IMR-90 (cell line): Measurements from ENCODE around the gene HDGFL2. TPM values are rescaled to one million over a fixed set of nuclear protein-coding genes. Genes with fewer than 3 reads are reported as not detected.

Experiments used
- ATAC-seq: fragments of 200-7000 bp; cut with Tn5 transposase; 2 replicates; pipeline ENCODE4 v1.9.1; 2020; ENCODE audit warnings: low read depth, mild to moderate bottlenecking, moderate library complexity
- BruUV-seq: library from RNA; stranded (reverse); fragments of 400-500 nt; replicated peaks from 2 replicates; lab custom pipeline; 2021; lab: Mats Ljungman, UMichigan
- CTCF ChIA-PET: fragments of 300-600 bp; formaldehyde crosslinking; extraction: SDS; loops from one replicate; lab custom pipeline; 2021; ENCODE audit warnings: antibody characterized with exemption; lab: Yijun Ruan, JAX
- POLR2A ChIA-PET: fragments of 300-600 bp; sonication (Branson Sonifier 250); formaldehyde crosslinking; loops from one replicate; lab custom pipeline; 2022; ENCODE audit warnings: antibody characterized with exemption; ENCODE audit not compliant: unreplicated experiment; lab: Charles Lee
- DNase-seq: peaks from one replicate; pipeline ENCODE4 v3.0.0; 2013
- H2AFZ ChIP-seq: replicated peaks from 2 replicates; pipeline ENCODE3; 2013; ENCODE audit warnings: low read length, mild to moderate bottlenecking; ENCODE audit not compliant: poor library complexity
- H2AK5ac ChIP-seq: 2 replicates; pipeline ENCODE4 v1.6.1; 2013; ENCODE audit warnings: low read depth, low read length, inconsistent platforms
- H2AK9ac ChIP-seq: replicated peaks from 2 replicates; pipeline ENCODE3; 2013; ENCODE audit warnings: mild to moderate bottlenecking, low read depth, low read length, moderate library complexity; ENCODE audit not compliant: poor library complexity
- H2BK120ac ChIP-seq: 2 replicates; pipeline ENCODE4 v1.6.1; 2013; ENCODE audit warnings: low read depth, low read length, inconsistent platforms
- H2BK15ac ChIP-seq: 3 replicates; pipeline ENCODE4 v1.6.1; 2013; ENCODE audit warnings: low read depth, low read length, inconsistent platforms
- H2BK20ac ChIP-seq: 2 replicates; pipeline ENCODE4 v1.6.1; 2013; ENCODE audit warnings: low read depth, mild to moderate bottlenecking, inconsistent platforms, low read length, moderate library complexity
- H2BK5ac ChIP-seq: 2 replicates; pipeline ENCODE4 v1.6.1; 2013; ENCODE audit warnings: mild to moderate bottlenecking, low read depth, low read length, inconsistent platforms; ENCODE audit not compliant: poor library complexity, severe bottlenecking
- H3K14ac ChIP-seq: replicated peaks from 2 replicates; pipeline ENCODE4 v1.6.1; 2013; ENCODE audit warnings: low read depth, low read length, inconsistent platforms
- H3K18ac ChIP-seq: 2 replicates; pipeline ENCODE4 v1.6.1; 2013; ENCODE audit warnings: low read depth, low read length, control low read depth
- H3K23ac ChIP-seq: 2 replicates; pipeline ENCODE4 v1.6.1; 2013; ENCODE audit warnings: low read depth, low read length, inconsistent platforms
- H3K27ac ChIP-seq: 2 replicates; pipeline ENCODE4 v1.5.1; 2013; ENCODE audit warnings: mild to moderate bottlenecking, control low read depth, low read length; ENCODE audit not compliant: insufficient read depth
- H3K27me3 ChIP-seq: 2 replicates; pipeline ENCODE4 v1.6.1; 2013; ENCODE audit warnings: low read length; ENCODE audit not compliant: control insufficient read depth, insufficient read depth
- H3K36me3 ChIP-seq: 2 replicates; pipeline ENCODE4 v1.6.1; 2013; ENCODE audit warnings: low read length, mixed read lengths; ENCODE audit not compliant: control insufficient read depth, insufficient read depth
- H3K4ac ChIP-seq: 2 replicates; pipeline ENCODE4 v1.6.1; 2013; ENCODE audit warnings: low read depth, low read length, inconsistent platforms
- H3K4me1 ChIP-seq: 2 replicates; pipeline ENCODE4 v1.6.1; 2013; ENCODE audit warnings: low read length, mixed read lengths; ENCODE audit not compliant: control insufficient read depth, insufficient read depth
- H3K4me2 ChIP-seq: 2 replicates; pipeline ENCODE4 v1.6.1; 2013; ENCODE audit warnings: low read depth, mild to moderate bottlenecking, control low read depth, low read length, moderate library complexity
- H3K4me3 ChIP-seq: 2 replicates; pipeline ENCODE4 v1.5.1; 2013; ENCODE audit warnings: low read depth, mild to moderate bottlenecking, control low read depth, low read length, moderate library complexity; ENCODE audit not compliant: insufficient read depth
- H3K56ac ChIP-seq: 2 replicates; pipeline ENCODE4 v1.6.1; 2013; ENCODE audit warnings: low read length, inconsistent platforms; ENCODE audit not compliant: insufficient read depth; ENCODE audit errors: extremely low read depth
- H3K79me1 ChIP-seq, 2 experiments: 2 replicates each; pipeline ENCODE4 v1.6.1; 2013; ENCODE audit warnings: low read length in 2 of 2, inconsistent platforms in 1 of 2, low read depth in 1 of 2
- H3K9ac ChIP-seq: 2 replicates; pipeline ENCODE4 v1.6.1; 2013; ENCODE audit warnings: low read depth, low read length, control low read depth
- H3K9me1 ChIP-seq: 2 replicates; pipeline ENCODE4 v1.6.1; 2013; ENCODE audit warnings: low read length, inconsistent platforms; ENCODE audit not compliant: insufficient read depth
- H3K9me3 ChIP-seq: 2 replicates; pipeline ENCODE4 v1.6.1; 2013; ENCODE audit warnings: low read length; ENCODE audit not compliant: control insufficient read depth, insufficient read depth
- H4K20me1 ChIP-seq: 2 replicates; pipeline ENCODE4 v1.6.1; 2013; ENCODE audit warnings: low read length, inconsistent platforms; ENCODE audit not compliant: insufficient read depth
- H4K5ac ChIP-seq: 2 replicates; pipeline ENCODE4 v1.6.1; 2013; ENCODE audit warnings: mild to moderate bottlenecking, low read depth, low read length, control low read depth
- H4K8ac ChIP-seq, 2 experiments: 2 replicates each; pipeline ENCODE4 v1.6.1; 2013; ENCODE audit warnings: low read depth in 2 of 2, low read length in 2 of 2, control low read depth in 1 of 2, inconsistent platforms in 1 of 2
- H4K91ac ChIP-seq: 2 replicates; pipeline ENCODE4 v1.6.1; 2013; ENCODE audit warnings: low read depth, low read length, inconsistent platforms; ENCODE audit not compliant: insufficient read depth
- BHLHE40 ChIP-seq: fragments of 150-350 bp; IDR thresholded peaks from 2 replicates; pipeline ENCODE4 v1.6.1; 2016; ENCODE audit warnings: mild to moderate bottlenecking, low read depth, low read length
- CHD1 ChIP-seq: IDR thresholded peaks from 2 replicates; pipeline ENCODE4 v1.6.1; 2012; ENCODE audit warnings: low read depth, low read length, improper control_type of control experiment
- FOS ChIP-seq: fragments of 150-350 bp; IDR thresholded peaks from 2 replicates; pipeline ENCODE4 v1.6.1; 2016; ENCODE audit warnings: low read depth, low read length
- MAFK ChIP-seq: IDR thresholded peaks from 2 replicates; pipeline ENCODE4 v1.6.1; 2012; ENCODE audit warnings: low read depth, low read length, improper control_type of control experiment
- MXI1 ChIP-seq: IDR thresholded peaks from 2 replicates; pipeline ENCODE4 v1.6.1; 2012; ENCODE audit warnings: low read depth, mild to moderate bottlenecking, low read length, moderate library complexity, borderline replicate concordance
- RCOR1 ChIP-seq: IDR thresholded peaks from 2 replicates; pipeline ENCODE4 v1.6.1; 2012; ENCODE audit warnings: mild to moderate bottlenecking, low read length, improper control_type of control experiment; ENCODE audit not compliant: insufficient replicate concordance
- WGBS, 2 experiments: methylation state at CpG; one replicate each; pipeline versions ENCODE4 v1.1.5 to v1.1.7; 2013; ENCODE audit warnings: missing lambda C conversion rate in 2 of 2; ENCODE audit not compliant: insufficient read length in 1 of 2; ENCODE audit errors: extremely low coverage in 2 of 2; 5-methylcytosine and 5-hydroxymethylcytosine counted together
- dilution Hi-C: fragments of 300-500 bp; cut with HindIII; formaldehyde crosslinking; loops from one replicate; pipeline ENCODE4 v1.14.3; 2018; ENCODE audit warnings: low sequenced_read_pairs; ENCODE audit not compliant: unreplicated experiment
- in situ Hi-C: fragments of 300-500 bp; cut with MboI; formaldehyde crosslinking; loops from 3 replicates; pipeline ENCODE4 v1.14.3; 2019; ENCODE audit warnings: low sequenced_read_pairs, inconsistent platforms, mixed read lengths
- intact Hi-C: fragments of 100-400 bp; cut with micrococcal nuclease; formaldehyde crosslinking; loops from 2 replicates; pipeline ENCODE4 v1.10.0; 2022
- polyA plus RNA-seq, 3 experiments: library from polyadenylated mRNA; depleted of rRNA; stranded (reverse); fragments of >200 nt; gene quantifications; 2 replicates each; pipeline ENCODE4 v1.2.3, GENCODE V29; 2012; ENCODE audit warnings: low replicate concordance in 1 of 3
- total RNA-seq: library from RNA; depleted of rRNA; stranded (reverse); fragments of >200 nt; gene quantifications from 2 replicates; pipeline ENCODE4 v1.2.3, GENCODE V29; 2012

The HDGFL2 gene
- total and polyA plus RNA-seq, 2 of the 4 experiments (the other 2 are of a cell fraction) = 35.8 to 48.5 TPM

GRCh38 chr19:4512070-4512469, 40.0 kb downstream of the HDGFL2 start:
- Histone ChIP-seq H3K79me1 (0 out of 4 replicates have a peak, but pooled peaks cover 0 to 3% of the 10 kb centered on the region in 2 experiments), H3K9me1 (no peaks in the 10 kb centered on the region), H3K4me3 (no peak overlapping the region), H4K91ac (no peak overlapping the region), H3K18ac (no peak overlapping the region), H3K9me3 (no peaks in the 10 kb centered on the region), H3K56ac (no peak overlapping the region), H3K27ac (no peak overlapping the region), H3K4me1 (no peaks in the 10 kb centered on the region), H3K4me2 (no peak overlapping the region), H2BK20ac (no peak overlapping the region), H2BK5ac (no peak overlapping the region), H2AK5ac (no peak overlapping the region), H4K20me1 (no peaks in the 10 kb centered on the region), H2BK120ac (no peak overlapping the region), H3K23ac (no peak overlapping the region), H3K36me3 (no peaks in the 10 kb centered on the region), H3K4ac (no peak overlapping the region), H4K8ac (no peak overlapping the region), H2AK9ac (no peak overlapping the region), H2BK15ac (no peak overlapping the region), H2AFZ (no peak overlapping the region), H3K27me3 (peaks cover 7% of the 10 kb centered on the region), H4K5ac (no peak overlapping the region), H3K14ac (no peak overlapping the region), H3K9ac (no peak overlapping the region)
- BruUV-seq = no TSS peak
- 84% methylated on average over 11 of the region's 17 CpGs; no CpG with 5 or more reads in 1 of the 2 experiments for WGBS, 2 experiments
- intact Hi-C loops = no loop called here
- DNase-seq (no peak), ATAC-seq (no peak)
- dilution Hi-C loops = no loop called here
- CTCF ChIA-PET = no interaction called here
- in situ Hi-C loops = no loop called here
- POLR2A ChIA-PET = no interaction called here
- TF ChIP-seq MAFK = no peak
- no peak for TF ChIP-seq CHD1
- TF ChIP-seq RCOR1 = no peak
- TF ChIP-seq FOS = no peak
- no peak for TF ChIP-seq BHLHE40
- TF ChIP-seq MXI1 = no peak
